Rectal smooth muscle tissue (tissue), 1 donor: ENCODE measurements around the gene OR5H1.
"Not testable (repeated sequence)": the region's sequence is repeated elsewhere in the genome, so short reads cannot be mapped to it uniquely, and the experiment has no call there.

Experiments used
- H3K27ac ChIP-seq: one replicate; pipeline ENCODE4 v1.7.0; 2013; ENCODE audit warnings: low read depth, low read length, inconsistent platforms
- H3K27me3 ChIP-seq: one replicate; pipeline ENCODE4 v1.7.0; 2013; ENCODE audit warnings: low read length; ENCODE audit not compliant: control insufficient read depth, insufficient read depth
- H3K36me3 ChIP-seq: one replicate; pipeline ENCODE4 v1.7.0; 2013; ENCODE audit warnings: low read length; ENCODE audit not compliant: control insufficient read depth, insufficient read depth
- H3K4me1 ChIP-seq: one replicate; pipeline ENCODE4 v1.7.0; 2013; ENCODE audit warnings: low read length; ENCODE audit not compliant: control insufficient read depth, insufficient read depth
- H3K4me3 ChIP-seq: one replicate; pipeline ENCODE4 v1.7.0; 2013; ENCODE audit warnings: low read length
- H3K9ac ChIP-seq: one replicate; pipeline ENCODE4 v1.7.0; 2013; ENCODE audit warnings: low read length

Gene OR5H1

GRCh38 chr3:98130421-98130820, at the start of gene OR5H1:
OR5H1 (plus strand) TSS chr3:98130721; CDS start chr3:98132698, 1,977 bp downstream.
- no peaks in the 10 kb centered on the region for H3K27me3 ChIP-seq
- H3K27ac ChIP-seq: no peak within 1 kb of the TSS
- no peak within 1 kb of the TSS for H3K9ac ChIP-seq
- H3K4me1 ChIP-seq: no peaks in the 10 kb centered on the region
- no peak within 1 kb of the TSS for H3K4me3 ChIP-seq
- no peaks in the 10 kb centered on the region for H3K36me3 ChIP-seq

GRCh38 chr3:98086873-98087272, 43.6 kb upstream of the OR5H1 start, which contains the start of gene OR5AC2:
OR5AC2 (plus strand) TSS chr3:98087173; CDS start chr3:98087173, 0 bp downstream.
- no peak within 1 kb of the TSS for H3K4me3 ChIP-seq
- H3K27ac ChIP-seq: no peak within 1 kb of the TSS
- H3K4me1 ChIP-seq: no peaks in the 10 kb centered on the region
- H3K27me3 ChIP-seq: no peaks in the 10 kb centered on the region
- no peak within 1 kb of the TSS for H3K9ac ChIP-seq
- H3K36me3 ChIP-seq: no peaks in the 10 kb centered on the region

GRCh38 chr3:98095882-98096281, 34.6 kb upstream of the OR5H1 start:
- no peak overlapping the region for H3K4me3 ChIP-seq
- no peaks in the 10 kb centered on the region for H3K27me3 ChIP-seq
- no peaks in the 10 kb centered on the region for H3K36me3 ChIP-seq
- no peak overlapping the region for H3K27ac ChIP-seq
- H3K4me1 ChIP-seq: no peaks in the 10 kb centered on the region
- no peak overlapping the region for H3K9ac ChIP-seq

- Histone ChIP-seq H3K27me3 (no peaks in the 10 kb centered on the region), H3K27ac (no peak overlapping the region), H3K4me1 (no peaks in the 10 kb centered on the region), H3K36me3 (no peaks in the 10 kb centered on the region), H3K4me3 (no peak overlapping the region), H3K9ac (no peak overlapping the region)
These were observed 30.7 kb upstream of the OR5H1 start for GRCh38 chr3:98099848-98100247.

GRCh38 chr3:98108162-98108561, 22.4 kb upstream of the OR5H1 start:
- H3K27ac ChIP-seq: no peak overlapping the region
- no peaks in the 10 kb centered on the region for H3K36me3 ChIP-seq
- H3K4me3 ChIP-seq: no peak overlapping the region
- no peaks in the 10 kb centered on the region for H3K4me1 ChIP-seq
- no peak overlapping the region for H3K9ac ChIP-seq
- H3K27me3 ChIP-seq: no peaks in the 10 kb centered on the region

- Histone ChIP-seq H3K4me1 (no peaks in the 10 kb centered on the region), H3K36me3 (no peaks in the 10 kb centered on the region), H3K27me3 (no peaks in the 10 kb centered on the region), H3K27ac (no peak overlapping the region), H3K4me3 (no peak overlapping the region), H3K9ac (no peak overlapping the region)
These were observed 20.5 kb upstream of the OR5H1 start for GRCh38 chr3:98109807-98110549.

- H3K36me3 ChIP-seq: no peaks in the 10 kb centered on the region
- H3K9ac ChIP-seq: no peak overlapping the region
- H3K27ac ChIP-seq: no peak overlapping the region
- no peaks in the 10 kb centered on the region for H3K27me3 ChIP-seq
- H3K4me3 ChIP-seq: no peak overlapping the region
- H3K4me1 ChIP-seq: no peaks in the 10 kb centered on the region
These were observed 20.0 kb upstream of the OR5H1 start for GRCh38 chr3:98110550-98110908.

GRCh38 chr3:98114264-98114663, 16.3 kb upstream of the OR5H1 start:
- Histone ChIP-seq H3K4me1 (no peaks in the 10 kb centered on the region), H3K4me3 (no peak overlapping the region), H3K27ac (no peak overlapping the region), H3K9ac (no peak overlapping the region), H3K27me3 (no peaks in the 10 kb centered on the region), H3K36me3 (no peaks in the 10 kb centered on the region)

- Histone ChIP-seq H3K9ac (no peak overlapping the region), H3K27me3 (no peaks in the 10 kb centered on the region), H3K4me1 (no peaks in the 10 kb centered on the region), H3K4me3 (no peak overlapping the region), H3K36me3 (no peaks in the 10 kb centered on the region), H3K27ac (no peak overlapping the region)
These were observed 14.8 kb upstream of the OR5H1 start for GRCh38 chr3:98115717-98116116.

GRCh38 chr3:98136631-98137030, 6.1 kb downstream of the OR5H1 start:
- Histone ChIP-seq H3K27ac (no peak overlapping the region), H3K4me1 (no peaks in the 10 kb centered on the region), H3K27me3 (no peaks in the 10 kb centered on the region), H3K36me3 (no peaks in the 10 kb centered on the region), H3K9ac (no peak overlapping the region), H3K4me3 (no peak overlapping the region)

- not testable (repeated sequence) for H3K36me3 ChIP-seq, H3K27me3 ChIP-seq, H3K4me1 ChIP-seq, H3K27ac ChIP-seq, H3K9ac ChIP-seq, H3K4me3 ChIP-seq
These were observed 7.5 kb downstream of the OR5H1 start for GRCh38 chr3:98137826-98138557.

GRCh38 chr3:98140531-98140930, 10.0 kb downstream of the OR5H1 start:
- Histone ChIP-seq H3K27ac (no peak overlapping the region), H3K36me3 (no peaks in the 10 kb centered on the region), H3K4me3 (no peak overlapping the region), H3K4me1 (no peaks in the 10 kb centered on the region), H3K27me3 (no peaks in the 10 kb centered on the region), H3K9ac (no peak overlapping the region)

- no peak within 1 kb of the TSS for H3K27ac ChIP-seq
- no peaks in the 10 kb centered on the region for H3K27me3 ChIP-seq
- no peaks in the 10 kb centered on the region for H3K36me3 ChIP-seq
- no peak within 1 kb of the TSS for H3K4me3 ChIP-seq
- H3K9ac ChIP-seq: no peak within 1 kb of the TSS
- no peaks in the 10 kb centered on the region for H3K4me1 ChIP-seq
These were observed 16.7 kb downstream of the OR5H1 start, which contains the start of gene OR5H14 for GRCh38 chr3:98147179-98147578. OR5H14 (plus strand) TSS chr3:98147479; CDS start chr3:98149386, 1,907 bp downstream.
